DND-41 (cell line): ENCODE data around the gene CNNM2.

ENCODE experiments used
- EZH2 ChIP-seq: IDR thresholded peaks from 3 replicates; pipeline ENCODE4 v1.6.1; 2012; ENCODE audit warnings: borderline replicate concordance, low read depth, mild to moderate bottlenecking, moderate library complexity, low read length, inconsistent platforms; ENCODE audit not compliant: severe bottlenecking
- TF ChIP-seq, protein P1 (sequence below): IDR thresholded peaks from 2 replicates; pipeline ENCODE4 v1.5.1; 2012; ENCODE audit warnings: borderline replicate concordance, low read length, moderate library complexity, mild to moderate bottlenecking; ENCODE audit not compliant: poor library complexity, severe bottlenecking; ENCODE audit errors: extremely low read depth

DNA sequence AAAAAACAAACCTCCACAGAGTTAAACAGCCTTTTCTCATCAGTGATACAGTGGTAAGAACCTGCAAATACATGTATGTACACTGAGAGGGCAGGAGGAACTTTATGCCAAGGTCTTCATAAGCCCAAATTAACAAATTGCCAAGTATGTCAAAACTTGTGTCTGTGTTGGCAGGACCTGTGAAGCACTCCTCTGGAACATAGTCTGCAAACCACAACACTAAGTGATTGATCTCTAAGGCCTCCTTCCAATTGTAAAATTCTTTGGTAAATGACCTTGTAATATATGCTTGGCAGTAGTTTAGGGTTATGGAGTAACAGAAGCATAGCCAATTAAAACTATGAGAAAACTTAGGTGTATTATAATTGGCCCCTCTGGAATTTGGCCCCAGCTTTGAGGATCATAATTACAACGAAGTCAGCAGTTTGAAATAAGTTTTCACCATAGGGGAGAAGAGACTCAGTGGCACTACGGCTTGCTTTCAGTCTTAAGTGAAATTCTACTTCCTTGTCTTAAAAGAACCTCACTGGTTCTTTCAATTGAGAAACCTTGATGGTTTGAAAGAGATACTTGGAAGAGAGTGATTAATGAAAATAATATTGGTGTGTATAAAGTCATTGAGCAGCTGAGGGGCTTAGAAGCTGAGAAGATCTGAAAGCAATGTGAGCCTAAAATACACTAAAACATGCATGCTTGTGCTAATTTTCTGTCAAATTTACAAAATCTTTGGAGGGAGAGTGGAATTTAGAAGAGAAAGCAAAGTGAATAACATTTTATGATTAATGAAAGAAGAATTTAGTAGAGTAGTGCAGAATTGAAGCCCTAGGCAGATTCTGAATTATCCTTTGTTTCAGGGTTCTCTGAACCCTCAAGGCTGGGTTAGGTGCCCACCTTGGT, 57.6 kb downstream of the CNNM2 start:
- TF ChIP-seq, protein P1, sequence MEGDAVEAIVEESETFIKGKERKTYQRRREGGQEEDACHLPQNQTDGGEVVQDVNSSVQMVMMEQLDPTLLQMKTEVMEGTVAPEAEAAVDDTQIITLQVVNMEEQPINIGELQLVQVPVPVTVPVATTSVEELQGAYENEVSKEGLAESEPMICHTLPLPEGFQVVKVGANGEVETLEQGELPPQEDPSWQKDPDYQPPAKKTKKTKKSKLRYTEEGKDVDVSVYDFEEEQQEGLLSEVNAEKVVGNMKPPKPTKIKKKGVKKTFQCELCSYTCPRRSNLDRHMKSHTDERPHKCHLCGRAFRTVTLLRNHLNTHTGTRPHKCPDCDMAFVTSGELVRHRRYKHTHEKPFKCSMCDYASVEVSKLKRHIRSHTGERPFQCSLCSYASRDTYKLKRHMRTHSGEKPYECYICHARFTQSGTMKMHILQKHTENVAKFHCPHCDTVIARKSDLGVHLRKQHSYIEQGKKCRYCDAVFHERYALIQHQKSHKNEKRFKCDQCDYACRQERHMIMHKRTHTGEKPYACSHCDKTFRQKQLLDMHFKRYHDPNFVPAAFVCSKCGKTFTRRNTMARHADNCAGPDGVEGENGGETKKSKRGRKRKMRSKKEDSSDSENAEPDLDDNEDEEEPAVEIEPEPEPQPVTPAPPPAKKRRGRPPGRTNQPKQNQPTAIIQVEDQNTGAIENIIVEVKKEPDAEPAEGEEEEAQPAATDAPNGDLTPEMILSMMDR: no peak
- no peak for TF ChIP-seq EZH2
